PC-3 (cell line): ENCODE results near the gene CAPN3.

Experiments
- CTCF ChIP-seq: fragments of 300-600 bp; sonication (generic); conservative IDR thresholded peaks from 2 replicates; pipeline ENCODE4 v1.5.1; 2017; ENCODE audit warnings: antibody characterized with exemption, low read depth, mild to moderate bottlenecking, low read length
- EZH2 ChIP-seq: fragments of 300-600 bp; sonication (generic); IDR thresholded peaks from one replicate; pipeline ENCODE4 v1.6.1; 2017; ENCODE audit warnings: antibody characterized with exemption, mild to moderate bottlenecking, low read length; ENCODE audit not compliant: unreplicated experiment

GRCh38 chr15:42405863-42406482, 46.7 kb downstream of the CAPN3 start:
- TF ChIP-seq CTCF (no peak), EZH2 (no peak)
